Activated CD4-positive, alpha-beta T cell treated with anti-CD3 and anti-CD28 coated beads, Interleukin-2, amount 50 U/mL, for 4 hours (primary cell): ENCODE measurements around the gene HOXD3.

Experiments used
- DNase-seq, 2 experiments: peaks; one replicate each; pipeline ENCODE4 v3.0.0-alpha.2; 2020

HOXD3 gene

GRCh38 chr2:176156807-176157498 is at the start of gene HOXD3:
Gene HOXD3, plus strand, starts transcription at chr2:176157307. Its CDS starts 11,808 bp downstream, at chr2:176169115.
- no peak for DNase-seq

GRCh38 chr2:176107731-176108181 is 49.4 kb upstream of the HOXD3 start:
- DNase-seq = no peak

- no peak for DNase-seq
Measured at GRCh38 chr2:176109192-176109901, 47.8 kb upstream of the HOXD3 start.

- DNase-seq = no peak
Measured at GRCh38 chr2:176109946-176110345, 47.2 kb upstream of the HOXD3 start.

- DNase-seq = no peak
Measured at GRCh38 chr2:176110415-176111308, 46.4 kb upstream of the HOXD3 start.

GRCh38 chr2:176111309-176111663 is 45.8 kb upstream of the HOXD3 start:
- DNase-seq = no peak

- no peak for DNase-seq
Measured at GRCh38 chr2:176111846-176112374, 45.2 kb upstream of the HOXD3 start.

- no peak for DNase-seq
Measured at GRCh38 chr2:176112375-176113302, 44.5 kb upstream of the HOXD3 start.

GRCh38 chr2:176114120-176114929 is 42.8 kb upstream of the HOXD3 start:
- no peak for DNase-seq

- DNase-seq = no peak
Measured at GRCh38 chr2:176114930-176115625, 42.0 kb upstream of the HOXD3 start.

GRCh38 chr2:176115883-176116813 is 41.0 kb upstream of the HOXD3 start, which contains the start of gene HOXD10:
Gene HOXD10, plus strand, starts transcription at chr2:176116778. Its CDS starts 56 bp downstream, at chr2:176116834.
- no peak for DNase-seq

GRCh38 chr2:176117162-176117822 is 39.8 kb upstream of the HOXD3 start:
- DNase-seq = no peak

GRCh38 chr2:176117823-176118371 is 39.2 kb upstream of the HOXD3 start:
- no peak for DNase-seq

GRCh38 chr2:176118601-176119339 is 38.3 kb upstream of the HOXD3 start:
- DNase-seq = no peak

GRCh38 chr2:176120364-176121189 is 36.5 kb upstream of the HOXD3 start:
- no peak for DNase-seq
